ENCODE measurements around the gene NOA1. TPM values are rescaled to one million over a fixed set of nuclear protein-coding genes. Genes with fewer than 3 reads are reported as not detected.
"Not testable (repeated sequence)": the region's sequence is repeated elsewhere in the genome, so short reads cannot be mapped to it uniquely, and the experiment has no call there.

NOA1 gene
- total RNA-seq, 1 donor from 2014 or later: 18.5 TPM

DNA sequence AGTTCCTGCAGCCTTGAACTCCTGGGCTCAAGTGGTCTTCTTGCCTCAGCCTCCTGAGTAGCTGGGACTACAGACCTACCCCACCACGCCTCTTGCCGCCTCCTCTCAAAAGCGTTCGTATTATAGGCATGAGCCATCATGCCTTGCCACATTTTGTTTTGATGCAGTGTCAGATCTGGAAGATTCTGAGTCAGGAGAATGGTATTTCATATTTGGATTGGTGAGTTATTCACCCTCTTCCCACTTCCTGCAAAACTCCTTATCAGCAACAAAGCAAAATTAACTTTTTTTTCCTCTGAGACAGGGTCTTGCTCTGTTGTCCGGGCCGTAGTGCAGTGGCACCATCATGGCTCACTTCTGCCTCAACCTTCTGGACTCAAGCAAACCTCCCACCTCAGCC is 40.1 kb downstream of the NOA1 start:
- DNase-seq: no peak
- peaks cover 30% of the 10 kb centered on the region for H3K36me3 Mint-ChIP-seq (ENCODE audit: low read depth)
- no peaks in the 10 kb centered on the region for H3K9me3 Mint-ChIP-seq
- no peaks in the 10 kb centered on the region for H3K4me1 Mint-ChIP-seq
- intact Hi-C loops (cut with micrococcal nuclease): no loop called here
- H3K27ac Mint-ChIP-seq: no peak overlapping the region
- no peaks in the 10 kb centered on the region for H3K27me3 Mint-ChIP-seq
- H3K4me3 Mint-ChIP-seq: no peak overlapping the region

DNA sequence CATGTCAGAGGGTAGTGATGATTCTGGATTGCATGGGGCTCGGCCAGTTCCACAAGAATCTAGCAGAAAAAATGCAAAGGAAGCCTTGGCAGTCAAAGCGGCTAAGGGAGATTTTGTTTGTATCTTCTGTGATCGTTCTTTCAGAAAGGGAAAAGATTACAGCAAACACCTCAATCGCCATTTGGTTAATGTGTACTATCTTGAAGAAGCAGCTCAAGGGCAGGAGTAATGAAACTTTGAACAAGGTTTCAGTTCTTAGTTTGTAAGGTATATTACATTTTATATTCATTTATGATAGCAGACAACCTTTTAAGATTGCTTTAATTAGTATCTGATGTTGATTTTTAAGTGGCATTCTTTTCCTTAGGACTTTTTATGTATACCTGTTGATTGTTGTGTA is 45.5 kb downstream of the NOA1 start:
- H3K9me3 Mint-ChIP-seq: no peaks in the 10 kb centered on the region
- no peak overlapping the region for H3K27ac Mint-ChIP-seq
- peaks cover 42% of the 10 kb centered on the region for H3K36me3 Mint-ChIP-seq (ENCODE audit: low read depth)
- intact Hi-C loops (cut with micrococcal nuclease): no loop called here
- DNase-seq: no peak
- no peak overlapping the region for H3K4me3 Mint-ChIP-seq
- H3K27me3 Mint-ChIP-seq: no peaks in the 10 kb centered on the region
- peaks cover 11% of the 10 kb centered on the region for H3K4me1 Mint-ChIP-seq

DNA sequence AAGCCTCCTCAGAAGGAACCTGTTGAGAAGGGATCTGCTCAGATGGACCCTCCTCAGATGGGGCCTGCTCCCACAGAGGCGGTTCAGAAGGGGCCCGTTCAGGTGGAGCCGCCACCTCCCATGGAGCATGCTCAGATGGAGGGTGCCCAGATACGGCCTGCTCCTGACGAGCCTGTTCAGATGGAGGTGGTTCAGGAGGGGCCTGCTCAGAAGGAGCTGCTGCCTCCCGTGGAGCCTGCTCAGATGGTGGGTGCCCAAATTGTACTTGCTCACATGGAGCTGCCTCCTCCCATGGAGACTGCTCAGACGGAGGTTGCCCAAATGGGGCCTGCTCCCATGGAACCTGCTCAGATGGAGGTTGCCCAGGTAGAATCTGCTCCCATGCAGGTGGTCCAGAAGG is 46.8 kb downstream of the NOA1 start:
- intact Hi-C loops (cut with micrococcal nuclease): no loop called here
- H3K27ac Mint-ChIP-seq: no peak overlapping the region
- H3K36me3 Mint-ChIP-seq (ENCODE audit: low read depth): peaks cover 40% of the 10 kb centered on the region

DNA sequence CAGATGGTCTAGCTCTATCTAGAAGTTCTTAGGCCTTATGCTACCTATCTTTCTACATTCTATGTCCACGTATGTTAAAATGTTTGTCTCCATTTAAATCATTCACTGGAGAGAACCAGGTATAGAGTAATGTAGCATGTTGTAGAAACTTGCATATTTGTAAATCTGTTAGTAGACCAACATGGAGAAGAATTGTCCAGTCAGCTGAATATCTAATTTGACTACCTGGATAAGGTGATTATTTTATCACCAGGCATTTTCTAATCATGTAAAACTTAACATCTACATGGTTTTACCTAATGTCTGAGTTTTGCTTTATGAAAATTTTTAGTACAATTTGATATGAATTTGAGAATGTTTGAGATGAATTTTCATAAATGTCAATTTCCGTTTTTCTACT is 50.2 kb downstream of the NOA1 start:
- intact Hi-C loops (cut with micrococcal nuclease): no loop called here
- no peak overlapping the region for H3K4me3 Mint-ChIP-seq
- no peaks in the 10 kb centered on the region for H3K27me3 Mint-ChIP-seq
- H3K27ac Mint-ChIP-seq: no peak overlapping the region
- peaks cover 51% of the 10 kb centered on the region for H3K36me3 Mint-ChIP-seq (ENCODE audit: low read depth)
- no peak for DNase-seq
- H3K4me1 Mint-ChIP-seq: peaks cover 13% of the 10 kb centered on the region
- no peaks in the 10 kb centered on the region for H3K9me3 Mint-ChIP-seq

More for the DNA sequence above, 46.8 kb downstream of the NOA1 start:
- H3K4me1 Mint-ChIP-seq: peaks cover 11% of the 10 kb centered on the region
- no peak overlapping the region for H3K4me3 Mint-ChIP-seq
- H3K9me3 Mint-ChIP-seq: no peaks in the 10 kb centered on the region
- no peaks in the 10 kb centered on the region for H3K27me3 Mint-ChIP-seq
- no peak for DNase-seq

DNA sequence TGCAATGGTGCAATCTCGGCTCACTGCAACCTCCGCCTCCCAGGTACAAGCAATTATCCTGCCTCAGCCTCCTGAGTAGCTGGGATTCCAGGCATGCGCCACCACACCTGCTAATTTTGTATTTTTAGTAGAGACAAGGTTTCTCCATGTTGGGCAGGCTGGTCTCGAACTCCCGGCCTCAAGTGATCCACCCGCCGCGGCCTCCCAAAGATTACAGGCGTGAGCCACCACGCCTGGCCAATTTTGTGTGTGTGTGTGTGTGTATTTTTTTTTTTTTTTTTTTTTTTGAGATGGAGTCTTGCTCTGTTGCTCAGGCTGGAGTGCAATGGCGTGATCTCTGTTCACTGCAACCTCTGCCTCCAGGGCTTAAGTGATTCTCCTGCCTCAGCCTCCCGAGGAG is 62.4 kb downstream of the NOA1 start:
- H3K9me3 Mint-ChIP-seq; DNase-seq; H3K27ac Mint-ChIP-seq; intact Hi-C loops (cut with micrococcal nuclease); H3K27me3 Mint-ChIP-seq; H3K4me3 Mint-ChIP-seq: not testable (repeated sequence)
- peaks cover 30% of the 10 kb centered on the region for H3K36me3 Mint-ChIP-seq (ENCODE audit: low read depth)
- peaks cover 34% of the 10 kb centered on the region for H3K4me1 Mint-ChIP-seq

DNA sequence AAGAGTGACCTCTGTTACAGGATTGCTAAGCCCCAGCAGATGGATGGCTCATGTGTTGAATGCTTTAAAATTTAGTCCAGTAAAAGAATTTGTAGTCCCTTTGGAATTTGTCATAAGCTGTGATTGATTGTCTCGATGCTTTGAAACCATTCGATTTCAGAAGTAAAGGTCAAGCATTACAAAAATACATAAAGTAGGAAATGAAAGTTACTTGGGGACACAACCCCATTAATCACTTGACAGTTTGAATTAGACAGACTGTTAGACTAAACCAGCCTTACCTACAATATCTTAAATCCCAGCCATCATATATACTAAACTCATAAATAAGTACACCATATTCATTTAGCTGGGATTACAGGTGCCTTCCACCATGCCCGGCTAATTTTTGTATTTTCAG is 63.1 kb downstream of the NOA1 start:
- Mint-ChIP-seq H3K4me3 (no peak overlapping the region), H3K27ac (no peak overlapping the region), H3K36me3 (ENCODE audit: low read depth) (peaks cover 26% of the 10 kb centered on the region), H3K27me3 (no peaks in the 10 kb centered on the region), H3K4me1 (peaks cover 38% of the 10 kb centered on the region), H3K9me3 (no peaks in the 10 kb centered on the region)
- no peak for DNase-seq
- intact Hi-C loops (cut with micrococcal nuclease): no loop called here

Other genes starting within 250 kb of the NOA1 start
- gene SPINK2, start 155.9 kb downstream of the NOA1 start, total RNA-seq: 0.37 and 0.54 TPM in 2 replicates
- 53.4 and 56.0 TPM in 2 replicates for gene REST, start 69.7 kb downstream of the NOA1 start, total RNA-seq
- gene POLR2B, start 1.3 kb upstream of the NOA1 start, total RNA-seq: 154 and 158 TPM in 2 replicates
- gene IGFBP7, start 132.8 kb upstream of the NOA1 start, total RNA-seq: not detected in 2 replicates